WTC11 (cell line): Measurements from ENCODE around the gene GRAP. TPM values are rescaled to one million over a fixed set of nuclear protein-coding genes. Genes with fewer than 3 reads are reported as not detected.

Experiments used
- ATAC-seq: fragments of 200-7000 bp; cut with Tn5 transposase; 2 replicates; pipeline ENCODE4 v1.10.0; 2021; ENCODE audit warnings: mild to moderate bottlenecking, moderate library complexity
- CTCF ChIA-PET: fragments of 300-600 bp; sonication (Branson Sonifier 250); formaldehyde crosslinking; loops from one replicate; lab custom pipeline; 2021; ENCODE audit warnings: antibody characterized with exemption; lab: Charles Lee
- POLR2A ChIA-PET: fragments of 350-600 bp; sonication (Branson Sonifier 250); formaldehyde crosslinking; loops from one replicate; lab custom pipeline; 2021; ENCODE audit warnings: antibody characterized with exemption; lab: Charles Lee
- DNase-seq: peaks from one replicate; pipeline ENCODE4 v3.0.0; 2021; ENCODE audit warnings: low spot score
- H3K27ac Mint-ChIP-seq: 2 replicates; pipeline ENCODE4 v1.8.0; 2021; ENCODE audit warnings: mixed read lengths
- H3K27me3 Mint-ChIP-seq: 2 replicates; pipeline ENCODE4 v1.8.0; 2021; ENCODE audit warnings: low read depth, mild to moderate bottlenecking, moderate library complexity, mixed read lengths
- H3K36me3 Mint-ChIP-seq: 2 replicates; pipeline ENCODE4 v1.8.0; 2021; ENCODE audit warnings: mixed read lengths
- H3K4me1 Mint-ChIP-seq: 2 replicates; pipeline ENCODE4 v1.8.0; 2022; ENCODE audit warnings: mixed read lengths
- H3K4me3 Mint-ChIP-seq: 2 replicates; pipeline ENCODE4 v1.8.0; 2021; ENCODE audit warnings: mild to moderate bottlenecking, moderate library complexity, mixed read lengths
- H3K9me3 Mint-ChIP-seq: 2 replicates; pipeline ENCODE4 v1.8.0; 2021; ENCODE audit warnings: mixed read lengths
- CBFB ChIP-seq: sonication (generic); formaldehyde crosslinking; IDR thresholded peaks from 2 replicates; pipeline ENCODE4 v1.8.1; 2022; ENCODE audit warnings: mild to moderate bottlenecking, low read depth, missing genetic modification reagents
- E2F5 ChIP-seq: sonication (generic); formaldehyde crosslinking; IDR thresholded peaks from 2 replicates; pipeline ENCODE4 v1.8.1; 2022; ENCODE audit warnings: mild to moderate bottlenecking, moderate library complexity, missing genetic modification reagents
- ESRRA ChIP-seq: sonication (generic); formaldehyde crosslinking; IDR thresholded peaks from 2 replicates; pipeline ENCODE4 v1.8.1; 2022; ENCODE audit warnings: mild to moderate bottlenecking, missing genetic modification reagents, borderline replicate concordance
- FOXJ3 ChIP-seq: sonication (generic); formaldehyde crosslinking; IDR thresholded peaks from 2 replicates; pipeline ENCODE4 v1.9.0; 2021; ENCODE audit warnings: missing genetic modification reagents, mild to moderate bottlenecking, borderline replicate concordance
- FOXP1 ChIP-seq: sonication (generic); formaldehyde crosslinking; IDR thresholded peaks from 2 replicates; pipeline ENCODE4 v1.8.0; 2022; ENCODE audit warnings: missing genetic modification reagents, mild to moderate bottlenecking, moderate library complexity, borderline replicate concordance
- HMGXB4 ChIP-seq: sonication (generic); formaldehyde crosslinking; IDR thresholded peaks from 2 replicates; pipeline ENCODE4 v1.8.1; 2023; ENCODE audit warnings: mild to moderate bottlenecking, moderate library complexity, missing genetic modification reagents
- JAZF1 ChIP-seq: fragments of 250-450 bp; sonication (Bioruptor Pico); IDR thresholded peaks from 2 replicates; pipeline ENCODE4 v1.9.0; 2021; ENCODE audit warnings: moderate library complexity, mild to moderate bottlenecking, inconsistent platforms
- NFATC4 ChIP-seq: fragments of 250-450 bp; sonication (Bioruptor Pico); IDR thresholded peaks from 2 replicates; pipeline ENCODE4 v1.9.0; 2021; ENCODE audit warnings: mild to moderate bottlenecking
- SOX15 ChIP-seq: fragments of 250-450 bp; sonication (Bioruptor Pico); IDR thresholded peaks from 2 replicates; pipeline ENCODE4 v1.9.0; 2021; ENCODE audit warnings: mild to moderate bottlenecking
- TP53 ChIP-seq: sonication (generic); formaldehyde crosslinking; IDR thresholded peaks from 2 replicates; pipeline ENCODE4 v1.8.1; 2023; ENCODE audit warnings: mild to moderate bottlenecking, missing genetic modification reagents
- ZMAT4 ChIP-seq: fragments of 250-450 bp; sonication (Bioruptor Pico); IDR thresholded peaks from 2 replicates; pipeline ENCODE4 v1.9.0; 2021; ENCODE audit warnings: mild to moderate bottlenecking
- ZNF281 ChIP-seq: sonication (generic); formaldehyde crosslinking; IDR thresholded peaks from 2 replicates; pipeline ENCODE4 v1.8.0; 2023; ENCODE audit warnings: mild to moderate bottlenecking, missing genetic modification reagents
- ZNF317 ChIP-seq: sonication (generic); formaldehyde crosslinking; IDR thresholded peaks from 2 replicates; pipeline ENCODE4 v1.8.1; 2023; ENCODE audit warnings: low read depth, mild to moderate bottlenecking, moderate library complexity, missing genetic modification reagents, borderline replicate concordance
- ZNF671 ChIP-seq: fragments of 250-450 bp; sonication (Bioruptor Pico); IDR thresholded peaks from 2 replicates; pipeline ENCODE4 v1.8.0; 2021; ENCODE audit warnings: mild to moderate bottlenecking
- total RNA-seq: library from RNA; stranded (reverse); gene quantifications from 3 replicates; pipeline ENCODE4 v1.2.3, GENCODE V29; 2021

GRAP gene
- total RNA-seq, 1 experiment from 2014 or later = 0.59 TPM

- ChIA-PET CTCF (interaction anchor here (1.1 to 1.4 kb wide), 2 partner anchors 10 to 33 kb away, joined by 4 to 6 read pairs; partner anchors contain the start of gene FAM83G), POLR2A (no interaction called here)
- TF ChIP-seq FOXJ3 (CRISPR knock-in tag) = no peak
- DNase-seq (no peak), ATAC-seq (0 out of 2 replicates have a peak, but pooled peaks have one; percentile 29)
- no peak overlapping the region for H3K4me3 Mint-ChIP-seq
- peaks cover 21% of the 10 kb centered on the region for H3K36me3 Mint-ChIP-seq
- no peaks in the 10 kb centered on the region for H3K27me3 Mint-ChIP-seq
- H3K9me3 Mint-ChIP-seq = peaks cover 9% of the 10 kb centered on the region
- peaks cover 7% of the 10 kb centered on the region for H3K4me1 Mint-ChIP-seq
- H3K27ac Mint-ChIP-seq = peak overlapping the region; percentile 92
These were observed 52.7 kb downstream of the GRAP start for GRCh38 chr17:18993905-18994526.

GRCh38 chr17:18992454-18993130, 54.2 kb downstream of the GRAP start:
- ChIA-PET POLR2A (no interaction called here), CTCF (interaction anchor here (0.8 kb wide), 1 partner anchor 32 kb away, joined by 4 read pairs; no protein-coding TSS in a partner anchor)
- Mint-ChIP-seq H3K27me3 (no peaks in the 10 kb centered on the region), H3K4me3 (no peak overlapping the region), H3K36me3 (peaks cover 26% of the 10 kb centered on the region), H3K4me1 (peaks cover 7% of the 10 kb centered on the region), H3K9me3 (peaks cover 9% of the 10 kb centered on the region), H3K27ac (no peak overlapping the region)
- ATAC-seq (no peak), DNase-seq (no peak)
- TF ChIP-seq CBFB (CRISPR knock-in tag) (no peak), ZNF281 (no peak), ESRRA (CRISPR knock-in tag) (no peak), E2F5 (CRISPR knock-in tag) (no peak), ZMAT4 (no peak)

- Mint-ChIP-seq H3K36me3 (peaks cover 28% of the 10 kb centered on the region), H3K4me3 (no peak overlapping the region), H3K27ac (no peak overlapping the region), H3K9me3 (peaks cover 9% of the 10 kb centered on the region), H3K27me3 (no peaks in the 10 kb centered on the region), H3K4me1 (peaks cover 7% of the 10 kb centered on the region)
- no peak for ATAC-seq
- DNase-seq = no peak
- CTCF ChIA-PET = interaction anchor here (0.8 to 2.1 kb wide), 2 partner anchors 31 kb away, joined by 4 to 6 read pairs; no protein-coding TSS in a partner anchor
- POLR2A ChIA-PET = no interaction called here
- TF ChIP-seq NFATC4 (CRISPR knock-in tag) (no peak), ZNF671 (CRISPR knock-in tag) (no peak), ZNF317 (CRISPR knock-in tag) (no peak), HMGXB4 (CRISPR knock-in tag) (no peak), FOXP1 (no peak), SOX15 (CRISPR knock-in tag) (no peak), TP53 (CRISPR knock-in tag) (no peak), JAZF1 (CRISPR knock-in tag) (no peak), E2F5 (CRISPR knock-in tag) (no peak), CBFB (CRISPR knock-in tag) (no peak)
- TF ChIP-seq, all 79 proteins: peak for 0
These were observed 55.0 kb downstream of the GRAP start for GRCh38 chr17:18991531-18992315.
